Neural progenitor cell (in vitro differentiated cells): Measurements from ENCODE around the gene PAPPA2. TPM values are rescaled to one million over a fixed set of nuclear protein-coding genes. Genes with fewer than 3 reads are reported as not detected.

ENCODE experiments used
- DNase-seq: peaks from one replicate; pipeline ENCODE4 v3.0.0-alpha.2; 2016; ENCODE audit warnings: low spot score
- H2AFZ ChIP-seq: fragments of 200-600 bp; sonication (generic); replicated peaks from 2 replicates; pipeline ENCODE4 v1.6.1; 2016; ENCODE audit warnings: antibody characterized with exemption
- H3F3A ChIP-seq: fragments of 200-600 bp; sonication (generic); 2 replicates; pipeline ENCODE4 v1.6.1; 2016; ENCODE audit warnings: antibody characterized with exemption, low read depth
- H3K27ac ChIP-seq: fragments of 200-600 bp; sonication (generic); 2 replicates; pipeline ENCODE4 v1.5.1; 2016; ENCODE audit warnings: mild to moderate bottlenecking
- H3K27me3 ChIP-seq: fragments of 200-600 bp; sonication (generic); 2 replicates; pipeline ENCODE4 v1.6.1; 2016; ENCODE audit warnings: mild to moderate bottlenecking, moderate library complexity
- H3K36me3 ChIP-seq: fragments of 200-600 bp; sonication (generic); 2 replicates; pipeline ENCODE4 v1.5.1; 2016
- H3K4me1 ChIP-seq: fragments of 200-600 bp; sonication (generic); 2 replicates; pipeline ENCODE4 v1.6.1; 2016; ENCODE audit warnings: mixed run types
- H3K4me2 ChIP-seq: fragments of 200-600 bp; sonication (generic); 2 replicates; pipeline ENCODE4 v1.6.1; 2016
- H3K4me3 ChIP-seq: fragments of 200-600 bp; sonication (generic); 2 replicates; pipeline ENCODE4 v1.5.1; 2016
- H3K79me2 ChIP-seq: fragments of 200-600 bp; sonication (generic); 2 replicates; pipeline ENCODE4 v1.6.1; 2016; ENCODE audit warnings: low read depth
- H3K9ac ChIP-seq: fragments of 200-600 bp; sonication (generic); 2 replicates; pipeline ENCODE4 v1.6.1; 2016
- H3K9me3 ChIP-seq: fragments of 200-600 bp; sonication (generic); 2 replicates; pipeline ENCODE4 v1.5.1; 2016; ENCODE audit warnings: low read depth
- H4K20me1 ChIP-seq: fragments of 200-600 bp; sonication (generic); 2 replicates; pipeline ENCODE4 v1.6.1; 2016; ENCODE audit warnings: low read depth
- H3K27ac Mint-ChIP-seq: 3 replicates; pipeline ENCODE4 v1.8.0; 2021; ENCODE audit warnings: mixed read lengths
- H3K27me3 Mint-ChIP-seq: 2 replicates; pipeline ENCODE4 v1.8.0; 2022; ENCODE audit warnings: low read depth, mild to moderate bottlenecking, inconsistent platforms, moderate library complexity, mixed read lengths; ENCODE audit not compliant: insufficient read depth
- H3K36me3 Mint-ChIP-seq: 3 replicates; pipeline ENCODE4 v1.8.0; 2021; ENCODE audit warnings: mixed read lengths
- H3K4me1 Mint-ChIP-seq: 3 replicates; pipeline ENCODE4 v1.8.0; 2021; ENCODE audit warnings: mixed read lengths
- H3K4me3 Mint-ChIP-seq: 3 replicates; pipeline ENCODE4 v1.8.0; 2021; ENCODE audit warnings: mild to moderate bottlenecking, moderate library complexity, mixed read lengths
- H3K9me3 Mint-ChIP-seq: 3 replicates; pipeline ENCODE4 v1.8.0; 2020; ENCODE audit warnings: mixed read lengths
- EZH2 ChIP-seq: fragments of 200-600 bp; sonication (generic); IDR thresholded peaks from 2 replicates; pipeline ENCODE4 v1.6.1; 2017; ENCODE audit warnings: antibody characterized with exemption, mild to moderate bottlenecking, moderate library complexity
- EZH2phosphoT487 ChIP-seq: fragments of 200-600 bp; sonication (generic); IDR thresholded peaks from 2 replicates; pipeline ENCODE4 v1.6.1; 2017; ENCODE audit warnings: antibody characterized with exemption
- total RNA-seq: library from RNA; depleted of rRNA; stranded (reverse); fragments of >200 nt; gene quantifications from 2 replicates; pipeline ENCODE4 v1.2.3, GENCODE V29; 2015; ENCODE audit warnings: low replicate concordance
- TF ChIP-seq, protein P1 (sequence below): fragments of 200-600 bp; sonication (generic); IDR thresholded peaks from 2 replicates; pipeline ENCODE4 v1.5.1; 2017; ENCODE audit warnings: antibody characterized with exemption, mild to moderate bottlenecking

PAPPA2 gene
- total RNA-seq, 1 donor from 2014 or later, result 0.17 TPM

DNA sequence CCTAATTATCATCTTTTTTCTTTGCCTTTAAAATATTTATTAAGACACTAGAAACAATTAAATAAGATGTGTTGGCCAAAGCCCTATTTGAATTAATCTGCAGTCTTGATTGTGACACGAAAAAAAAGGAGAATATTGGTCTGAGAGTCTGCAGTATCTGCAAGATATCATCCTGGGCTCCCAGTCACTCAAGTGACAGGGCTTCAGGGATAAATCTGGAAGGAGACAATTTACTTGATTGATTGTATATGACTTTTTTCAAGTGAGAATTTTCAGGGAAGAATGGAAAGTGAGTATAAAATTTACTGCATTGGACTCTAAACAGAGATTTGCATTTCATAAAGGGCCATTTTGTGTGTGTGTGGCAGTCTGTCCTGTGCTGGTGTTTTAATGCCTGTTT is 233.7 kb downstream of the PAPPA2 start:
- Mint-ChIP-seq H3K9me3 (no peaks in the 10 kb centered on the region), H3K27me3 (peaks cover 3% of the 10 kb centered on the region), H3K36me3 (no peaks in the 10 kb centered on the region), H3K4me1 (peaks cover 24% of the 10 kb centered on the region), H3K27ac (no peak overlapping the region), H3K4me3 (no peak overlapping the region)
- DNase-seq, result no peak
- H3K27me3 ChIP-seq, result no peaks in the 10 kb centered on the region
- H3K79me2 ChIP-seq, result no peaks in the 10 kb centered on the region
- no peak overlapping the region for H3K4me2 ChIP-seq
- no peaks in the 10 kb centered on the region for H3K36me3 ChIP-seq
- H3K27ac ChIP-seq, result no peak overlapping the region
- no peak overlapping the region for H3K9ac ChIP-seq
- H3K9me3 ChIP-seq, result no peaks in the 10 kb centered on the region
- no peaks in the 10 kb centered on the region for H3F3A ChIP-seq
- peaks cover 9% of the 10 kb centered on the region for H3K4me1 ChIP-seq
- no peak overlapping the region for H3K4me3 ChIP-seq
- no peaks in the 10 kb centered on the region for H4K20me1 ChIP-seq
- TF ChIP-seq EZH2phosphoT487 (no peak), EZH2 (no peak)
- TF ChIP-seq, protein P1, sequence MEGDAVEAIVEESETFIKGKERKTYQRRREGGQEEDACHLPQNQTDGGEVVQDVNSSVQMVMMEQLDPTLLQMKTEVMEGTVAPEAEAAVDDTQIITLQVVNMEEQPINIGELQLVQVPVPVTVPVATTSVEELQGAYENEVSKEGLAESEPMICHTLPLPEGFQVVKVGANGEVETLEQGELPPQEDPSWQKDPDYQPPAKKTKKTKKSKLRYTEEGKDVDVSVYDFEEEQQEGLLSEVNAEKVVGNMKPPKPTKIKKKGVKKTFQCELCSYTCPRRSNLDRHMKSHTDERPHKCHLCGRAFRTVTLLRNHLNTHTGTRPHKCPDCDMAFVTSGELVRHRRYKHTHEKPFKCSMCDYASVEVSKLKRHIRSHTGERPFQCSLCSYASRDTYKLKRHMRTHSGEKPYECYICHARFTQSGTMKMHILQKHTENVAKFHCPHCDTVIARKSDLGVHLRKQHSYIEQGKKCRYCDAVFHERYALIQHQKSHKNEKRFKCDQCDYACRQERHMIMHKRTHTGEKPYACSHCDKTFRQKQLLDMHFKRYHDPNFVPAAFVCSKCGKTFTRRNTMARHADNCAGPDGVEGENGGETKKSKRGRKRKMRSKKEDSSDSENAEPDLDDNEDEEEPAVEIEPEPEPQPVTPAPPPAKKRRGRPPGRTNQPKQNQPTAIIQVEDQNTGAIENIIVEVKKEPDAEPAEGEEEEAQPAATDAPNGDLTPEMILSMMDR, result no peak
- H2AFZ ChIP-seq, result no peak overlapping the region

GRCh38 chr1:176699821-176700220 is 236.8 kb downstream of the PAPPA2 start:
- no peaks in the 10 kb centered on the region for H3K9me3 Mint-ChIP-seq
- Histone ChIP-seq H2AFZ (no peak overlapping the region), H3K27ac (no peak overlapping the region), H3F3A (no peaks in the 10 kb centered on the region), H3K4me3 (no peak overlapping the region), H3K9ac (no peak overlapping the region), H3K79me2 (no peaks in the 10 kb centered on the region), H4K20me1 (no peaks in the 10 kb centered on the region), H3K4me1 (peaks cover 9% of the 10 kb centered on the region), H3K36me3 (no peaks in the 10 kb centered on the region), H3K4me2 (no peak overlapping the region), H3K9me3 (no peaks in the 10 kb centered on the region), H3K27me3 (no peaks in the 10 kb centered on the region)
- no peaks in the 10 kb centered on the region for H3K36me3 Mint-ChIP-seq
- DNase-seq, result no peak
- peaks cover 28% of the 10 kb centered on the region for H3K4me1 Mint-ChIP-seq
- no peak overlapping the region for H3K4me3 Mint-ChIP-seq
- TF ChIP-seq EZH2 (no peak), EZH2phosphoT487 (no peak)
- TF ChIP-seq, protein P1, result no peak
- peaks cover 3% of the 10 kb centered on the region for H3K27me3 Mint-ChIP-seq
- no peak overlapping the region for H3K27ac Mint-ChIP-seq

DNA sequence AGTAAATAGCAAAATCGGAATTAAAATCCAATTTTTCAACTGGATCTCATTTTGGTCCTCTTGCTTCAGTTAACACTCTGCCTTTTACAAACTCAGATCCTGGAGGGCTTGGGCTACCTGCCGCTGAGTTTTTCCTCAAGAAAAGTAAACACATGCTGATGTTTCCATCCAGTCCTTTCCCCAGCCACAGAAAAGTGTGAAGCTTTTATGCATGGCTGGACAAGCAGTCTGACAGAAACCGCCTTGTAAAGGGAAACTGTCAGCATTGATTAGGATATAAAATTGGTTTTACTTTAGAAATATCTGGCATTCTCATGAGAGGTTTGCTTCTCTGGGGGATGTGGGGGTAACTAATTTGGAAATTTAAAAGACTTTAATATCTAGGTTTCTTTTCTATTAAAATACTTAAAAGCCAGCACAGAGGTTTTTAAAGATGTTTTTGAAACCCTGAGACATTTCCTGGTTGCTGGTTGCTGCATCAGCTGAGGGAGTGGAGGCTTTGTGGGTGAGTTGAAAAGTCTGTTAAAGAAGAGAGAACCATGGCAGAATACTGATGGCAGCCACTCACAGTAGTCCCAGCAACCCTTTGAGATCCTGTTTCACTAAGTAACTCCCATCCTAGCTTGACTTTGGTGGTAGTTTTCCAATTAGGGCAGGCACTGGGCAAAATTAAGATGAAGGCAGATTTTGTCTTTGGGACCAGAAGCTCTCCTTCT is 238.3 kb downstream of the PAPPA2 start:
- no peaks in the 10 kb centered on the region for H3K27me3 ChIP-seq
- no peaks in the 10 kb centered on the region for H3K9me3 ChIP-seq
- Mint-ChIP-seq H3K36me3 (no peaks in the 10 kb centered on the region), H3K4me1 (peaks cover 17% of the 10 kb centered on the region), H3K4me3 (no peak overlapping the region), H3K27me3 (peaks cover 3% of the 10 kb centered on the region), H3K27ac (peak overlapping the region; percentile 59), H3K9me3 (no peaks in the 10 kb centered on the region)
- peak; percentile 17 for DNase-seq
- H2AFZ ChIP-seq, result no peak overlapping the region
- H3K4me3 ChIP-seq, result no peak overlapping the region
- no peak overlapping the region for H3K27ac ChIP-seq
- peaks cover 7% of the 10 kb centered on the region for H3K4me1 ChIP-seq
- no peak overlapping the region for H3K9ac ChIP-seq
- H3K36me3 ChIP-seq, result no peaks in the 10 kb centered on the region
- no peak overlapping the region for H3K4me2 ChIP-seq
- TF ChIP-seq, protein P1, result no peak
- TF ChIP-seq EZH2phosphoT487, result no peak
- TF ChIP-seq EZH2, result no peak
- no peaks in the 10 kb centered on the region for H4K20me1 ChIP-seq
- H3K79me2 ChIP-seq, result no peaks in the 10 kb centered on the region
- H3F3A ChIP-seq, result no peaks in the 10 kb centered on the region
